HEK293 (cell line): ENCODE measurements around the gene HARS1.

Source experiments
- BCL11A ChIP-seq: fragments of 450-650 bp; formaldehyde crosslinking; IDR thresholded peaks from 2 replicates; pipeline ENCODE4 v1.5.1; 2016; ENCODE audit warnings: low read depth, missing biosample characterization, missing genetic modification characterization
- IKZF3 ChIP-seq: fragments of 450-650 bp; IDR thresholded peaks from 2 replicates; pipeline ENCODE4 v1.5.0; 2018; ENCODE audit warnings: missing biosample characterization, mild to moderate bottlenecking, missing genetic modification characterization, moderate library complexity
- KLF1 ChIP-seq: fragments of 450-650 bp; formaldehyde crosslinking; IDR thresholded peaks from 2 replicates; pipeline ENCODE4 v1.5.1; 2016; ENCODE audit warnings: missing biosample characterization, missing genetic modification characterization
- KLF16 ChIP-seq: fragments of 450-650 bp; formaldehyde crosslinking; IDR thresholded peaks from 2 replicates; pipeline ENCODE4 v1.5.1; 2017; ENCODE audit warnings: missing biosample characterization, missing genetic modification characterization
- MYNN ChIP-seq: fragments of 450-650 bp; formaldehyde crosslinking; IDR thresholded peaks from 2 replicates; pipeline ENCODE4 v1.5.1; 2016; ENCODE audit warnings: missing biosample characterization, missing genetic modification characterization, borderline replicate concordance
- ZBTB1 ChIP-seq: fragments of 450-650 bp; formaldehyde crosslinking; IDR thresholded peaks from 2 replicates; pipeline ENCODE4 v1.5.1; 2016; ENCODE audit warnings: missing biosample characterization, missing genetic modification characterization
- ZBTB10 ChIP-seq: fragments of 450-650 bp; formaldehyde crosslinking; IDR thresholded peaks from 2 replicates; pipeline ENCODE4 v1.5.1; 2016; ENCODE audit warnings: missing biosample characterization, missing genetic modification characterization
- ZBTB48 ChIP-seq: fragments of 450-650 bp; formaldehyde crosslinking; IDR thresholded peaks from 2 replicates; pipeline ENCODE4 v1.5.1; 2016; ENCODE audit warnings: missing biosample characterization, missing genetic modification characterization
- ZFP69B ChIP-seq: fragments of 450-650 bp; formaldehyde crosslinking; IDR thresholded peaks from 2 replicates; pipeline ENCODE4 v1.5.1; 2016; ENCODE audit warnings: missing biosample characterization, missing genetic modification characterization
- ZNF155 ChIP-seq: fragments of 450-650 bp; formaldehyde crosslinking; IDR thresholded peaks from 2 replicates; pipeline ENCODE4 v1.5.1; 2016; ENCODE audit warnings: missing biosample characterization, missing genetic modification characterization
- ZNF184 ChIP-seq: fragments of 450-650 bp; IDR thresholded peaks from 2 replicates; pipeline ENCODE4 v1.5.1; 2018; ENCODE audit warnings: missing biosample characterization, mild to moderate bottlenecking, missing genetic modification characterization
- ZNF23 ChIP-seq: fragments of 450-650 bp; formaldehyde crosslinking; IDR thresholded peaks from 2 replicates; pipeline ENCODE4 v1.5.1; 2016; ENCODE audit warnings: missing biosample characterization, missing genetic modification characterization, borderline replicate concordance
- ZNF274 ChIP-seq, 2 experiments: fragments of 200-500 bp in 1 of 2; fragments of 450-650 bp in 1 of 2; sonication (Bioruptor generic) in 1 of 2; formaldehyde crosslinking in 1 of 2; IDR thresholded peaks; 2 replicates each; pipeline versions ENCODE4 v1.5.1 to v1.6.1; 2014 to 2016; ENCODE audit warnings: borderline replicate concordance in 1 of 2, inconsistent platforms in 1 of 2, low read length in 1 of 2, missing biosample characterization in 1 of 2, missing genetic modification characterization in 1 of 2
- ZNF426 ChIP-seq: fragments of 450-650 bp; formaldehyde crosslinking; IDR thresholded peaks from 2 replicates; pipeline ENCODE4 v1.5.1; 2017; ENCODE audit warnings: missing biosample characterization, missing genetic modification characterization, mild to moderate bottlenecking, inconsistent platforms, moderate library complexity
- ZNF433 ChIP-seq: fragments of 450-650 bp; formaldehyde crosslinking; IDR thresholded peaks from 2 replicates; pipeline ENCODE4 v1.5.1; 2016; ENCODE audit warnings: missing biosample characterization, missing genetic modification characterization, low read depth
- ZNF514 ChIP-seq: fragments of 450-650 bp; formaldehyde crosslinking; IDR thresholded peaks from 2 replicates; pipeline ENCODE4 v1.5.1; 2016; ENCODE audit warnings: missing biosample characterization, missing genetic modification characterization
- ZNF518A ChIP-seq: fragments of 450-650 bp; formaldehyde crosslinking; conservative IDR thresholded peaks from 2 replicates; pipeline ENCODE4 v1.5.1; 2016; ENCODE audit warnings: low read depth, missing biosample characterization, missing genetic modification characterization
- ZNF560 ChIP-seq: fragments of 450-650 bp; formaldehyde crosslinking; IDR thresholded peaks from 2 replicates; pipeline ENCODE4 v1.5.1; 2017; ENCODE audit warnings: missing biosample characterization, missing genetic modification characterization, borderline replicate concordance
- ZNF561 ChIP-seq: fragments of 450-650 bp; IDR thresholded peaks from 2 replicates; pipeline ENCODE4 v1.5.1; 2018; ENCODE audit warnings: missing biosample characterization, missing genetic modification characterization, borderline replicate concordance
- ZNF660 ChIP-seq: fragments of 450-650 bp; IDR thresholded peaks from 2 replicates; pipeline ENCODE4 v1.5.1; 2018; ENCODE audit warnings: missing biosample characterization, mild to moderate bottlenecking, missing genetic modification characterization
- ZNF830 ChIP-seq: fragments of 450-650 bp; IDR thresholded peaks from 2 replicates; pipeline ENCODE4 v1.5.0; 2018; ENCODE audit warnings: missing biosample characterization, missing genetic modification characterization, low read depth, mild to moderate bottlenecking, moderate library complexity
- TF ChIP-seq, protein P1 (sequence below): IDR thresholded peaks from 2 replicates; pipeline ENCODE4 v1.6.1; 2011; ENCODE audit warnings: mild to moderate bottlenecking, low read depth, low read length, borderline replicate concordance
- TF ChIP-seq, protein P2 (sequence below): fragments of 450-650 bp; formaldehyde crosslinking; IDR thresholded peaks from 2 replicates; pipeline ENCODE4 v1.5.1; 2016; ENCODE audit warnings: missing biosample characterization, missing genetic modification characterization
- TF ChIP-seq, protein P3 (sequence below): fragments of 450-650 bp; formaldehyde crosslinking; IDR thresholded peaks from 2 replicates; pipeline ENCODE4 v1.5.1; 2016; ENCODE audit warnings: missing biosample characterization, missing genetic modification characterization

Gene HARS1

GRCh38 chr5:140710899-140711552 lies 19.9 kb upstream of the HARS1 start (continued):
- TF ChIP-seq ZFP69B (tag by site-specific recombination) (peak; percentile 46; the same call in 1 of the 2 replicates), ZNF560 (tag by site-specific recombination) (no peak), ZNF518A (tag by site-specific recombination) (peak; percentile 10; the same call in 1 of the 2 replicates), ZNF155 (no peak), ZNF426 (tag by site-specific recombination) (no peak), ZNF514 (tag by site-specific recombination) (no peak), ZNF660 (tag by site-specific recombination) (peak; percentile 98), BCL11A (tag by site-specific recombination) (peak; percentile 96), MYNN (no peak), ZNF274 (IDR thresholded peaks at IDR 0.05; ENCODE audit: low read length) (no peak), ZNF274 (tag by site-specific recombination; IDR thresholded peaks at IDR 0.05; ENCODE audit: borderline replicate concordance) (no peak), ZNF830 (no peak), ZNF23 (tag by site-specific recombination) (no peak), ZBTB10 (tag by site-specific recombination) (no peak), KLF16 (tag by site-specific recombination) (peak; percentile 75), ZNF433 (tag by site-specific recombination) (no peak), ZBTB1 (tag by site-specific recombination) (no peak), KLF1 (tag by site-specific recombination) (peak; percentile 32; the same call in 1 of the 2 replicates), ZNF561 (tag by site-specific recombination) (peak; percentile 85; the same call in 1 of the 2 replicates), ZBTB48 (tag by site-specific recombination) (peak; percentile 61; the same call in 1 of the 2 replicates), ZNF184 (tag by site-specific recombination) (peak; percentile 79), IKZF3 (peak; percentile 97)
- TF ChIP-seq, protein P1, sequence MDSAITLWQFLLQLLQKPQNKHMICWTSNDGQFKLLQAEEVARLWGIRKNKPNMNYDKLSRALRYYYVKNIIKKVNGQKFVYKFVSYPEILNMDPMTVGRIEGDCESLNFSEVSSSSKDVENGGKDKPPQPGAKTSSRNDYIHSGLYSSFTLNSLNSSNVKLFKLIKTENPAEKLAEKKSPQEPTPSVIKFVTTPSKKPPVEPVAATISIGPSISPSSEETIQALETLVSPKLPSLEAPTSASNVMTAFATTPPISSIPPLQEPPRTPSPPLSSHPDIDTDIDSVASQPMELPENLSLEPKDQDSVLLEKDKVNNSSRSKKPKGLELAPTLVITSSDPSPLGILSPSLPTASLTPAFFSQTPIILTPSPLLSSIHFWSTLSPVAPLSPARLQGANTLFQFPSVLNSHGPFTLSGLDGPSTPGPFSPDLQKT: no peak
- TF ChIP-seq, protein P2, sequence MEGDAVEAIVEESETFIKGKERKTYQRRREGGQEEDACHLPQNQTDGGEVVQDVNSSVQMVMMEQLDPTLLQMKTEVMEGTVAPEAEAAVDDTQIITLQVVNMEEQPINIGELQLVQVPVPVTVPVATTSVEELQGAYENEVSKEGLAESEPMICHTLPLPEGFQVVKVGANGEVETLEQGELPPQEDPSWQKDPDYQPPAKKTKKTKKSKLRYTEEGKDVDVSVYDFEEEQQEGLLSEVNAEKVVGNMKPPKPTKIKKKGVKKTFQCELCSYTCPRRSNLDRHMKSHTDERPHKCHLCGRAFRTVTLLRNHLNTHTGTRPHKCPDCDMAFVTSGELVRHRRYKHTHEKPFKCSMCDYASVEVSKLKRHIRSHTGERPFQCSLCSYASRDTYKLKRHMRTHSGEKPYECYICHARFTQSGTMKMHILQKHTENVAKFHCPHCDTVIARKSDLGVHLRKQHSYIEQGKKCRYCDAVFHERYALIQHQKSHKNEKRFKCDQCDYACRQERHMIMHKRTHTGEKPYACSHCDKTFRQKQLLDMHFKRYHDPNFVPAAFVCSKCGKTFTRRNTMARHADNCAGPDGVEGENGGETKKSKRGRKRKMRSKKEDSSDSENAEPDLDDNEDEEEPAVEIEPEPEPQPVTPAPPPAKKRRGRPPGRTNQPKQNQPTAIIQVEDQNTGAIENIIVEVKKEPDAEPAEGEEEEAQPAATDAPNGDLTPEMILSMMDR (tag by site-specific recombination): no peak
- TF ChIP-seq, protein P3, sequence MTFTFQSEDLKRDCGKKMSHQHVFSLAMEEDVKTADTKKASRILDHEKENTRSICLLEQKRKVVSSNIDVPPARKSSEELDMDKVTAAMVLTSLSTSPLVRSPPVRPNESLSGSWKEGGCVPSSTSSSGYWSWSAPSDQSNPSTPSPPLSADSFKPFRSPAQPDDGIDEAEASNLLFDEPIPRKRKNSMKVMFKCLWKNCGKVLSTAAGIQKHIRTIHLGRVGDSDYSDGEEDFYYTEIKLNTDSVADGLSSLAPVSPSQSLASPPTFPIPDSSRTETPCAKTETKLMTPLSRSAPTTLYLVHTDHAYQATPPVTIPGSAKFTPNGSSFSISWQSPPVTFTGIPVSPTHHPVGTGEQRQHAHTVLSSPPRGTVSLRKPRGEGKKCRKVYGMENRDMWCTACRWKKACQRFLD (tag by site-specific recombination): no peak
